Natural killer cell (primary cell): ENCODE results near the gene SRCIN1. TPM values are rescaled to one million over a fixed set of nuclear protein-coding genes. Genes with fewer than 3 reads are reported as not detected.

Source experiments
- ATAC-seq, 3 donors: fragments of 150-1000 bp in 2 of 3; fragments of 200-7000 bp in 1 of 3; cut with Tn5 transposase; 1 replicate in 1 of 3; 2 replicates in 2 of 3; pipeline ENCODE4 v1.10.0; 2021; ENCODE audit warnings: mild to moderate bottlenecking in 2 of 3, moderate library complexity in 2 of 3
- DNase-seq, 2 donors: peaks; one replicate each; pipeline versions ENCODE4 v3.0.0 to v3.0.0-alpha.2; 2013 to 2021; ENCODE audit warnings: mixed read lengths in 1 of 2
- H3K27ac ChIP-seq: one replicate; pipeline ENCODE4 v1.5.1; 2013; ENCODE audit warnings: mild to moderate bottlenecking, low read length
- H3K27me3 ChIP-seq: one replicate; pipeline ENCODE4 v1.6.1; 2013; ENCODE audit warnings: low read length; ENCODE audit not compliant: control insufficient read depth, insufficient read depth
- H3K36me3 ChIP-seq: one replicate; pipeline ENCODE4 v1.6.1; 2013; ENCODE audit warnings: low read length; ENCODE audit not compliant: control insufficient read depth, insufficient read depth
- H3K4me1 ChIP-seq: one replicate; pipeline ENCODE4 v1.6.1; 2013; ENCODE audit warnings: low read length; ENCODE audit not compliant: control insufficient read depth, insufficient read depth
- H3K4me3 ChIP-seq: one replicate; pipeline ENCODE4 v1.5.1; 2013; ENCODE audit warnings: low read length
- H3K9me3 ChIP-seq: one replicate; pipeline ENCODE4 v1.6.1; 2013; ENCODE audit warnings: low read length; ENCODE audit not compliant: control insufficient read depth, insufficient read depth
- H3K27ac Mint-ChIP-seq, 2 donors: one replicate each; pipeline ENCODE4 v1.8.0; 2022; ENCODE audit warnings: mild to moderate bottlenecking in 2 of 2, mixed read lengths in 2 of 2, moderate library complexity in 1 of 2
- H3K27me3 Mint-ChIP-seq, 2 donors: one replicate each; pipeline ENCODE4 v1.8.0; 2022; ENCODE audit warnings: low read depth in 2 of 2, mixed read lengths in 2 of 2
- H3K36me3 Mint-ChIP-seq: one replicate; pipeline ENCODE4 v1.8.0; 2022; ENCODE audit warnings: mixed read lengths
- H3K4me1 Mint-ChIP-seq, 2 donors: one replicate each; pipeline ENCODE4 v1.8.0; 2022; ENCODE audit warnings: mixed read lengths in 2 of 2
- H3K4me3 Mint-ChIP-seq: one replicate; pipeline ENCODE4 v1.8.0; 2022; ENCODE audit warnings: mild to moderate bottlenecking, moderate library complexity, mixed read lengths
- H3K9me3 Mint-ChIP-seq, 2 donors: one replicate each; pipeline ENCODE4 v1.8.0; 2022; ENCODE audit warnings: mixed read lengths in 2 of 2
- CTCF ChIP-seq: fragments of 200-600 bp; IDR thresholded peaks from one replicate; pipeline ENCODE4 v1.8.0; 2022; ENCODE audit warnings: antibody characterized with exemption
- WGBS: methylation state at CpG from one replicate; pipeline ENCODE4 v1.1.7; 2013; ENCODE audit warnings: missing lambda C conversion rate; ENCODE audit not compliant: insufficient coverage; 5-methylcytosine and 5-hydroxymethylcytosine counted together
- intact Hi-C: fragments of 100-400 bp; cut with micrococcal nuclease; formaldehyde crosslinking; loops from one replicate; pipeline ENCODE4 v1.14.2; 2022
- total RNA-seq, 4 donors: library from RNA; stranded (reverse); fragments of 120-200 nt in 1 of 4; gene quantifications; one replicate each; pipeline versions ENCODE4 v1.2.3 to v1.2.4, GENCODE V29; 2013 to 2022

SRCIN1 gene
- total RNA-seq, 3 donors from 2014 or later (not counting 1 experiment from before 2014, with no cell fraction given) = 0.28 to 0.50 TPM; not detected in 1

GRCh38 chr17:38568274-38568673, 37.5 kb downstream of the SRCIN1 start:
- no peak overlapping the region for H3K27ac ChIP-seq
- no peaks in the 10 kb centered on the region for H3K9me3 ChIP-seq
- DNase-seq = no peak
- no peak overlapping the region for H3K4me3 Mint-ChIP-seq
- H3K36me3 Mint-ChIP-seq = no peaks in the 10 kb centered on the region
- H3K4me1 Mint-ChIP-seq = peaks cover 1 to 10% of the 10 kb centered on the region in 2 donors
- no peak for ATAC-seq
- WGBS = 74% methylated on average over 6 of the region's 6 CpGs
- intact Hi-C loops = no loop called here
- H3K27ac Mint-ChIP-seq = no peak overlapping the region
- H3K9me3 Mint-ChIP-seq = no peaks in the 10 kb centered on the region
- peaks cover 69 to 72% of the 10 kb centered on the region in 2 donors for H3K27me3 Mint-ChIP-seq
- peaks cover 47% of the 10 kb centered on the region for H3K27me3 ChIP-seq
- H3K4me3 ChIP-seq = no peak overlapping the region
- no peaks in the 10 kb centered on the region for H3K36me3 ChIP-seq
- no peak for TF ChIP-seq CTCF
- peaks cover 19% of the 10 kb centered on the region for H3K4me1 ChIP-seq

GRCh38 chr17:38567350-38567749, 38.4 kb downstream of the SRCIN1 start:
- intact Hi-C loops = no loop called here
- Mint-ChIP-seq H3K27ac (no peak overlapping the region), H3K4me3 (no peak overlapping the region), H3K9me3 (no peaks in the 10 kb centered on the region), H3K4me1 (peaks cover 0 to 10% of the 10 kb centered on the region in 2 donors), H3K36me3 (no peaks in the 10 kb centered on the region), H3K27me3 (peaks cover 66 to 76% of the 10 kb centered on the region in 2 donors)
- DNase-seq = no peak
- H3K4me3 ChIP-seq = no peak overlapping the region
- no peaks in the 10 kb centered on the region for H3K36me3 ChIP-seq
- H3K27me3 ChIP-seq = peaks cover 51% of the 10 kb centered on the region
- H3K9me3 ChIP-seq = no peaks in the 10 kb centered on the region
- no peak for ATAC-seq
- no peak overlapping the region for H3K27ac ChIP-seq
- WGBS = 90% methylated on average over 2 of the region's 2 CpGs
- H3K4me1 ChIP-seq = peaks cover 24% of the 10 kb centered on the region
- no peak for TF ChIP-seq CTCF

- Mint-ChIP-seq H3K4me1 (peaks cover 0 to 13% of the 10 kb centered on the region in 2 donors), H3K9me3 (no peaks in the 10 kb centered on the region), H3K36me3 (no peaks in the 10 kb centered on the region), H3K27ac (no peak overlapping the region), H3K4me3 (no peak overlapping the region), H3K27me3 (peaks cover 60 to 75% of the 10 kb centered on the region in 2 donors)
- Histone ChIP-seq H3K9me3 (no peaks in the 10 kb centered on the region), H3K36me3 (no peaks in the 10 kb centered on the region), H3K27ac (no peak overlapping the region), H3K4me3 (no peak overlapping the region), H3K4me1 (peaks cover 20% of the 10 kb centered on the region), H3K27me3 (peaks cover 51% of the 10 kb centered on the region)
- ATAC-seq (no peak), DNase-seq (no peak)
- intact Hi-C loops = no loop called here
- TF ChIP-seq CTCF = no peak
- WGBS = 66% methylated on average over 5 of the region's 5 CpGs
Observed at GRCh38 chr17:38566666-38567031, 39.1 kb downstream of the SRCIN1 start.
